ENCODE measurements around the gene STRIP1. TPM values are rescaled to one million over a fixed set of nuclear protein-coding genes. Genes with fewer than 3 reads are reported as not detected.

The STRIP1 gene
- polyA plus RNA-seq, 3 donors, result 10.4 to 16.3 (median 11.7) TPM

Other genes with a start within 250 kb of the STRIP1 start
- gene CSF1, start 123.8 kb upstream of the STRIP1 start, polyA plus RNA-seq, result 10 to 100 TPM; 10.6 to 82.1 (median 18.6) TPM
- gene AHCYL1, start 49.9 kb upstream of the STRIP1 start, polyA plus RNA-seq, result 10 to 100 TPM; 36.7 to 73.6 (median 67.0) TPM
- under 1 TPM in 2 of 3 donors, not detected in 1; 0.07 TPM for gene ALX3, start 36.0 kb downstream of the STRIP1 start, polyA plus RNA-seq
- under 1 TPM; 0.07 to 0.45 (median 0.09) TPM for gene UBL4B, start 77.8 kb downstream of the STRIP1 start, polyA plus RNA-seq
- under 1 TPM in 2 of 3 donors, not detected in 1; 0.36 to 0.91 TPM for gene SLC6A17, start 115.9 kb downstream of the STRIP1 start, polyA plus RNA-seq
- 1 to 10 TPM; 3.7 to 4.9 (median 4.3) TPM for gene KCNC4, start 175.7 kb downstream of the STRIP1 start, polyA plus RNA-seq

Data from adipose tissue (tissue), 3 donors.